OCI-LY3 (cell line): Measurements from ENCODE around the gene PPDPF.

Experiments used
- H2AFZ ChIP-seq: fragments of 200-600, 300-600 bp; shearing (Covaris generic); 2 replicates; pipeline ENCODE4 v1.6.0; 2014; ENCODE audit warnings: antibody characterized with exemption, low read depth, low read length
- H3K27ac ChIP-seq: fragments of 200-600, 300-600 bp; sonication (generic); 2 replicates; pipeline ENCODE4 v1.5.1; 2014; ENCODE audit warnings: mild to moderate bottlenecking, low read length, moderate library complexity, mixed read lengths
- H3K27me3 ChIP-seq: fragments of 200-600, 300-600 bp; sonication (generic); 2 replicates; pipeline ENCODE4 v1.6.1; 2014; ENCODE audit warnings: low read depth, low read length, mixed read lengths
- H3K36me3 ChIP-seq: fragments of 200-600, 300-600 bp; sonication (generic); replicated peaks from 2 replicates; pipeline ENCODE3; 2014; ENCODE audit warnings: low read depth, low read length, mixed read lengths
- H3K4me1 ChIP-seq: fragments of 300-600, 200-600 bp; sonication (generic); 2 replicates; pipeline ENCODE4 v1.6.1; 2014; ENCODE audit warnings: low read length, mixed read lengths
- H3K4me2 ChIP-seq: fragments of 200-600, 300-600 bp; sonication (generic); 2 replicates; pipeline ENCODE4 v1.6.1; 2014; ENCODE audit warnings: low read length, mixed read lengths
- H3K4me3 ChIP-seq: fragments of 300-600, 200-600 bp; sonication (generic); 2 replicates; pipeline ENCODE4 v1.5.1; 2014; ENCODE audit warnings: antibody characterized with exemption, mild to moderate bottlenecking, low read length, moderate library complexity
- H3K79me2 ChIP-seq: fragments of 300-600, 200-600 bp; shearing (Covaris generic); 2 replicates; pipeline ENCODE4 v1.6.1; 2014; ENCODE audit warnings: mild to moderate bottlenecking, low read length, mixed read lengths
- H3K9ac ChIP-seq: fragments of 300-600, 200-600 bp; shearing (Covaris generic); 2 replicates; pipeline ENCODE4 v1.6.0; 2014; ENCODE audit warnings: mild to moderate bottlenecking, low read length, moderate library complexity
- H3K9me3 ChIP-seq: fragments of 200-600, 300-600 bp; shearing (Covaris generic); 2 replicates; pipeline ENCODE4 v1.6.1; 2014; ENCODE audit warnings: low read length, mixed read lengths; ENCODE audit not compliant: insufficient read depth
- H4K20me1 ChIP-seq: fragments of 200-600, 300-600 bp; sonication (generic); 2 replicates; pipeline ENCODE4 v1.6.1; 2016; ENCODE audit warnings: low read length, mixed read lengths; ENCODE audit not compliant: insufficient read depth
- CTCF ChIP-seq: fragments of 200-600, 300-600 bp; sonication (generic); IDR thresholded peaks from 2 replicates; pipeline ENCODE4 v1.5.1; 2014; ENCODE audit warnings: antibody characterized with exemption, low read length, low read depth
- EZH2phosphoT487 ChIP-seq: fragments of 200-600 bp; shearing (Covaris generic); IDR thresholded peaks from 2 replicates; pipeline ENCODE4 v1.6.1; 2018; ENCODE audit warnings: antibody characterized with exemption, mixed run types, low read depth

PPDPF gene

DNA sequence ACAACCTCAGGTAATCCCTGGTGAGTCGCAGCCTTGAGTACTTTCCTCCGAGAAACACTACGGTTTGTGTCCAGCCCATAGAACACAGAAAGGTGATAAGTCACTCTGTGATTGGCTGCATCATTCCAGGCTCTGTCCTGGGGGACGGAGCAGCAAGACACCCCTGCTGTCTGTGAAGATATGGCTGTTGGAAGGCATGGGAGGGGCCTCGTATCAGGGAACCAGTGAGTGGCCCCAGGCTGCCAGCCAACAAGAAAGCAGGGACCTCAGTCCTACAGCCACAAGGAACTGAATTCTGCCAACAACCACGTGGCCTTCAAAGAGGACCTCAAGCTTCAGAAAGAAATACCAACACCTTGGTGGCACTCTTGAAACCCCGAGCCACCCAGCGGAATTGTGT, 15.3 kb upstream of the PPDPF start:
- H3K4me2 ChIP-seq, result no peak overlapping the region
- TF ChIP-seq EZH2phosphoT487, result no peak
- H3K27ac ChIP-seq, result no peak overlapping the region
- no peak overlapping the region for H3K9ac ChIP-seq
- H3K79me2 ChIP-seq, result no peaks in the 10 kb centered on the region
- no peaks in the 10 kb centered on the region for H3K4me1 ChIP-seq
- H3K27me3 ChIP-seq, result peaks cover 4% of the 10 kb centered on the region; the same call in 1 of the 2 replicates
- no peaks in the 10 kb centered on the region for H4K20me1 ChIP-seq
- H3K9me3 ChIP-seq, result no peaks in the 10 kb centered on the region
- no peak overlapping the region for H2AFZ ChIP-seq
- H3K36me3 ChIP-seq, result no peaks in the 10 kb centered on the region
- H3K4me3 ChIP-seq, result no peak overlapping the region

- TF ChIP-seq EZH2phosphoT487, result no peak
- TF ChIP-seq CTCF, result no peak
- Histone ChIP-seq H3K27ac (no peak overlapping the region), H3K4me2 (no peak overlapping the region), H2AFZ (no peak overlapping the region), H3K9ac (no peak overlapping the region), H3K36me3 (no peaks in the 10 kb centered on the region), H4K20me1 (no peaks in the 10 kb centered on the region), H3K9me3 (no peaks in the 10 kb centered on the region), H3K27me3 (peaks cover 4% of the 10 kb centered on the region; the same call in 1 of the 2 replicates), H3K79me2 (no peaks in the 10 kb centered on the region), H3K4me3 (no peak overlapping the region), H3K4me1 (no peaks in the 10 kb centered on the region)
Measured at GRCh38 chr20:63505723-63506122, 14.8 kb upstream of the PPDPF start.

- Histone ChIP-seq H3K4me2 (no peak overlapping the region), H3K4me1 (no peaks in the 10 kb centered on the region), H2AFZ (no peak overlapping the region), H3K4me3 (no peak overlapping the region), H3K79me2 (no peaks in the 10 kb centered on the region), H3K9me3 (no peaks in the 10 kb centered on the region), H3K9ac (no peak overlapping the region), H4K20me1 (no peaks in the 10 kb centered on the region), H3K27me3 (peaks cover 4% of the 10 kb centered on the region; the same call in 1 of the 2 replicates), H3K36me3 (no peaks in the 10 kb centered on the region), H3K27ac (no peak overlapping the region)
- no peak for TF ChIP-seq EZH2phosphoT487
- TF ChIP-seq CTCF, result no peak
Measured at GRCh38 chr20:63507083-63507743, 13.4 kb upstream of the PPDPF start.

DNA sequence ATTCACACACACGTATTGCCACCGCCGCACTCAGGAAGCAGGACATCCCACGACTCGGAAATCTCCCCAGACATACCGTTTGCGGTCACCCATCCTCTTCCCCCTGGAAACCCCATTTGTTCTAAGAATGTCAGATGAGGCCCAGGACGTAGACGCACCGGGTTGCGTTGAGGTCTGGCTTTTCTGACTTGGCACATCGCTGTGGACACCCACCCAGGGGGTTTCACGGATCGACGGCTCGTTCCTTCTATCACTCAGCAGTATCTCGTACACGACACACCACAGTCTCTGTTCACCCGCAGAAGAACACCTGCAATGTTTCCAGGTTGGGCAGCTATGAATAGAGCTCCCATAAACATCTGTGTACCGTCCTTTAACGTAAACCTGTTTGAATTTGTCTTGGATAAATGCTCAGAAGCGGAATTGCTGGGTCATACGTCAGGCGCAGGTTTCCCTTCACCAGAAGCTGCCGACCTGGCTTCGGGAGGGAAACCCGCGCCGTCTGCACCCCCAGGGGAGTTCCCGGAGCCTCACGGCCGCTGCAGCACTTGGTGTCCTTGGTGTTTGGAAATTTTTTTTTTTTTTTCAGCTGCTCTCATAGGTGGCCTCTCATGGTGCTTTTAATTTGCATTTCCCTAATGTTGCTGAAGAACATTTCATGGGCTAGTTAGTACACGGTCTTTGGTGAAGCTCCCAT, 12.3 kb upstream of the PPDPF start:
- Histone ChIP-seq H2AFZ (no peak overlapping the region), H3K9me3 (no peaks in the 10 kb centered on the region), H3K27ac (no peak overlapping the region), H3K36me3 (no peaks in the 10 kb centered on the region), H4K20me1 (no peaks in the 10 kb centered on the region), H3K9ac (no peak overlapping the region), H3K4me2 (no peak overlapping the region), H3K27me3 (peaks cover 6% of the 10 kb centered on the region; the same call in 1 of the 2 replicates), H3K79me2 (no peaks in the 10 kb centered on the region), H3K4me3 (no peak overlapping the region), H3K4me1 (no peaks in the 10 kb centered on the region)
- TF ChIP-seq EZH2phosphoT487, result no peak
- TF ChIP-seq CTCF, result no peak
